ENCODE results near the gene NWD2. TPM values are rescaled to one million over a fixed set of nuclear protein-coding genes. Genes with fewer than 3 reads are reported as not detected.

The NWD2 gene
- total RNA-seq, 1 experiment from 2014 or later: not detected

DNA sequence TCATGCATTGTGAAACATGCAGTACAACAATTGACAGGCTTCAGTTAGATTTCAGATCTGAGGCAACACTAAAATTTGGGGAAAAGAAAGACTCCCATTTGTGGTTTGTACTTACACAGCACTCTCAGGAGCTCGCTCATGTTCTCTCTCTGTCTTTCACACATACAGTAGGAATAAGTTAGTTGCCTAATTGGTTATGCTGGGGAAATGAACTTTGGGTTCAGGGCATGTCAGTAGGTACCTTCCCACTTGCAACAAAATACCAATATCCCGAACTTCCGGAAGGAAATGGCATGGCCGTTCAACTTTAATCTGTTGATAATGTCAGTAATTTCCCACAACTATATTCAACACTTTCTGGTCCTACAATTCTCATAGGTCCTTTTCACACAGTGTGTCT, 223.3 kb downstream of the NWD2 start:
- Histone ChIP-seq H3K4me3 (replicated peaks in 1 of 2; ENCODE audit: low read depth in 1 of 2, low read length in 2 of 2) (no peak overlapping the region), H3K4me2 (ENCODE audit: low read length) (no peak overlapping the region), H2AFZ (ENCODE audit: low read depth, low read length, poor library complexity, severe bottlenecking) (no peak overlapping the region), H3K9me2 (ENCODE audit: insufficient read depth) (no peaks in the 10 kb centered on the region), H3K9me3 (ENCODE audit: control insufficient read depth in 1 of 2, insufficient read depth in 1 of 2, low read depth in 1 of 2, low read length in 2 of 2) (no peaks in the 10 kb centered on the region), H3K27ac (ENCODE audit: low read depth, low read length) (no peak overlapping the region), H4K20me1 (ENCODE audit: insufficient read depth) (no peaks in the 10 kb centered on the region), H3K36me3 (ENCODE audit: control insufficient read depth in 1 of 2, insufficient read depth in 2 of 2, low read length in 2 of 2) (no peaks in the 10 kb centered on the region), H3K4me1 (ENCODE audit: control insufficient read depth in 1 of 2, insufficient read depth in 2 of 2, low read length in 2 of 2) (no peaks in the 10 kb centered on the region), H3K9ac (ENCODE audit: low read length) (no peak overlapping the region), H3K79me2 (ENCODE audit: insufficient read depth, low read length) (no peaks in the 10 kb centered on the region), H3K27me3 (ENCODE audit: insufficient read depth, low read length) (no peaks in the 10 kb centered on the region)
- TF ChIP-seq CTCF (IDR thresholded peaks at IDR 0.05 in 2 of 3, conservative IDR thresholded peaks at IDR 0.05 in 1 of 3; ENCODE audit: borderline replicate concordance in 1 of 3, insufficient read depth in 1 of 3, low read depth in 2 of 3, low read length in 2 of 3) (no peak), JUND (IDR thresholded peaks at IDR 0.05) (no peak), POLR2AphosphoS5 (IDR thresholded peaks at IDR 0.05; ENCODE audit: low read depth, low read length) (no peak), EZH2phosphoT487 (IDR thresholded peaks at IDR 0.05; ENCODE audit: borderline replicate concordance) (no peak), SRF (IDR thresholded peaks at IDR 0.05; ENCODE audit: low read depth) (no peak), ZNF274 (IDR thresholded peaks at IDR 0.05; ENCODE audit: low read depth, low read length) (no peak), EGR1 (IDR thresholded peaks at IDR 0.05; ENCODE audit: low read depth) (no peak), SP1 (IDR thresholded peaks at IDR 0.05; ENCODE audit: low read depth) (no peak)
- BruUV-seq (replicated peaks): no TSS peak
- ChIA-PET RAD21 (ENCODE audit: low non-redundant PET in 1 of 2, low total read pairs in 2 of 2, uncharacterized antibody in 2 of 2, unreplicated experiment in 2 of 2) (no interaction called here), POLR2A (no interaction called here), CTCF (no interaction called here)
- intact Hi-C loops (cut with micrococcal nuclease): no loop called here
- no peak for ATAC-seq
- no peak for DNase-seq (ENCODE audit: low read depth, low spot score)

GRCh38 chr4:37469286-37469685, 224.7 kb downstream of the NWD2 start:
- Histone ChIP-seq H3K36me3 (ENCODE audit: control insufficient read depth in 1 of 2, insufficient read depth in 2 of 2, low read length in 2 of 2) (no peaks in the 10 kb centered on the region), H3K9me3 (ENCODE audit: control insufficient read depth in 1 of 2, insufficient read depth in 1 of 2, low read depth in 1 of 2, low read length in 2 of 2) (no peaks in the 10 kb centered on the region), H3K27ac (ENCODE audit: low read depth, low read length) (no peak overlapping the region), H3K79me2 (ENCODE audit: insufficient read depth, low read length) (no peaks in the 10 kb centered on the region), H2AFZ (ENCODE audit: low read depth, low read length, poor library complexity, severe bottlenecking) (no peak overlapping the region), H4K20me1 (ENCODE audit: insufficient read depth) (no peaks in the 10 kb centered on the region), H3K27me3 (ENCODE audit: insufficient read depth, low read length) (no peaks in the 10 kb centered on the region), H3K4me1 (ENCODE audit: control insufficient read depth in 1 of 2, insufficient read depth in 2 of 2, low read length in 2 of 2) (no peaks in the 10 kb centered on the region), H3K9me2 (ENCODE audit: insufficient read depth) (no peaks in the 10 kb centered on the region), H3K9ac (ENCODE audit: low read length) (no peak overlapping the region), H3K4me2 (ENCODE audit: low read length) (no peak overlapping the region), H3K4me3 (replicated peaks in 1 of 2; ENCODE audit: low read depth in 1 of 2, low read length in 2 of 2) (no peak overlapping the region)
- ATAC-seq (no peak), DNase-seq (ENCODE audit: low read depth, low spot score) (no peak)
- BruUV-seq (replicated peaks): no TSS peak
- CTCF ChIA-PET: no interaction called here
- intact Hi-C loops (cut with micrococcal nuclease): no loop called here
- RAD21 ChIA-PET (ENCODE audit: low non-redundant PET in 1 of 2, low total read pairs in 2 of 2, uncharacterized antibody in 2 of 2, unreplicated experiment in 2 of 2): no interaction called here
- TF ChIP-seq POLR2AphosphoS5 (IDR thresholded peaks at IDR 0.05; ENCODE audit: low read depth, low read length): no peak
- no peak for TF ChIP-seq SP1 (IDR thresholded peaks at IDR 0.05; ENCODE audit: low read depth)
- TF ChIP-seq ZBTB33 (IDR thresholded peaks at IDR 0.05; ENCODE audit: extremely low read depth, insufficient replicate concordance, low read length): no peak
- TF ChIP-seq FOSL1 (IDR thresholded peaks at IDR 0.05; ENCODE audit: low read depth): no peak
- no peak for TF ChIP-seq ZNF274 (IDR thresholded peaks at IDR 0.05; ENCODE audit: low read depth, low read length)
- no peak for TF ChIP-seq EZH2 (IDR thresholded peaks at IDR 0.05)
- TF ChIP-seq SIN3A (IDR thresholded peaks at IDR 0.05; ENCODE audit: low read depth): no peak
- no peak for TF ChIP-seq SRF (IDR thresholded peaks at IDR 0.05; ENCODE audit: low read depth)
- TF ChIP-seq EZH2phosphoT487 (IDR thresholded peaks at IDR 0.05; ENCODE audit: borderline replicate concordance): no peak
- TF ChIP-seq ZFX (IDR thresholded peaks at IDR 0.05): no peak
- TF ChIP-seq ELF1 (IDR thresholded peaks at IDR 0.05; ENCODE audit: borderline replicate concordance, low read depth): no peak
- POLR2A ChIA-PET: no interaction called here

Measured in HCT116 (cell line).